ENCODE results near the gene PIK3R1. TPM values are rescaled to one million over a fixed set of nuclear protein-coding genes. Genes with fewer than 3 reads are reported as not detected.
A peak's percentile ranks its signal among the peaks of the same experiment; 100 is the strongest.

PIK3R1 gene
- total and polyA plus RNA-seq, 10 of the 15 experiments (the other 5 are each of a cell fraction or from before 2014, with no cell fraction given): 7.8 to 38.4 (median 15.7) TPM

- peak overlapping the region; percentile 34; the same call in 1 of the 2 replicates for H3K27ac ChIP-seq (ENCODE audit: control insufficient read depth, insufficient read depth)
- no peak overlapping the region for H2AFZ ChIP-seq (ENCODE audit: control insufficient read depth, low read depth, low read length)
- H3K36me3 ChIP-seq (ENCODE audit: control insufficient read depth in 2 of 2, insufficient read depth in 2 of 2, low read length in 1 of 2): peaks cover 0 to 8% of the 10 kb centered on the region in 2 experiments
- DNase-seq (ENCODE audit: low read depth, low spot score) (no peak), FAIRE-seq (no peak), ATAC-seq (no peak)
- WGBS (ENCODE audit: insufficient coverage, insufficient replicate concordance, low lambda C conversion rate, missing lambda C conversion rate): 9% methylated on average over 2 of the region's 2 CpGs
- no TSS peak for BruUV-seq (replicated peaks)
- H3K4me3 ChIP-seq: no peak overlapping the region
- H3K4me1 ChIP-seq (ENCODE audit: control insufficient read depth, insufficient read depth, low read length): peaks cover 31% of the 10 kb centered on the region
- H3K27me3 ChIP-seq (replicated peaks in 1 of 2; ENCODE audit: control insufficient read depth in 2 of 2, insufficient read depth in 2 of 2, low read length in 1 of 2): no peaks in the 10 kb centered on the region
- SMC1A ChIA-PET (ENCODE audit: uncharacterized antibody, unreplicated experiment): interaction anchor here (1.1 to 8.5 kb wide), 9 partner anchors 13 to 1022 kb away, joined by 3 to 118 read pairs (median 11); partner anchors contain the start of gene PIK3R1
- H4K20me1 ChIP-seq (ENCODE audit: control insufficient read depth, insufficient read depth): no peaks in the 10 kb centered on the region
- peaks cover 49% of the 10 kb centered on the region for H3K79me2 ChIP-seq (ENCODE audit: control insufficient read depth, insufficient read depth, low read length)
- RAD21 ChIA-PET (ENCODE audit: unreplicated experiment): interaction anchor here (1.0 to 5.3 kb wide), 9 partner anchors 10 to 53 kb away, joined by 3 to 23 read pairs (median 6); partner anchors contain the start of gene PIK3R1
- H3K9me3 ChIP-seq (replicated peaks; ENCODE audit: control insufficient read depth, insufficient read depth, low read length): no peaks in the 10 kb centered on the region; the same call in 2 of the 3 replicates
- CTCF ChIA-PET: interaction anchor here (0.8 to 7.3 kb wide), 12 partner anchors 10 to 1024 kb away, joined by 3 to 63 read pairs (median 4); partner anchors contain the start of gene PIK3R1
- intact Hi-C loops (cut with micrococcal nuclease; ENCODE audit: unreplicated experiment) (loop anchor here (5.0 to 10.0 kb wide), 2 partner anchors 128 to 475 kb away; no protein-coding TSS in a partner anchor), in situ Hi-C loops (cut with MboI) (loop anchor here (10.0 kb wide), 1 partner anchor 375 kb away; no protein-coding TSS in a partner anchor)
- H3K9ac ChIP-seq (ENCODE audit: control insufficient read depth, insufficient read depth, low read length): no peak overlapping the region
- peak overlapping the region; percentile 38 for H3K4me2 ChIP-seq (ENCODE audit: control insufficient read depth, insufficient read depth)
- POLR2A ChIA-PET: interaction anchor here (0.5 kb wide), 1 partner anchor 693 kb away, joined by 3 read pairs; no protein-coding TSS in a partner anchor
- TF ChIP-seq EED (IDR thresholded peaks at IDR 0.05; ENCODE audit: low read depth): no peak
- TF ChIP-seq MTA2 (IDR thresholded peaks at IDR 0.05; ENCODE audit: low read depth): no peak
- TF ChIP-seq FOXK2 (IDR thresholded peaks at IDR 0.05): no peak
- TF ChIP-seq NFIC (IDR thresholded peaks at IDR 0.05; ENCODE audit: low read depth, low read length): 0 out of 2 replicates have a peak, but pooled peaks have one; percentile 32
- TF ChIP-seq RBBP5 (conservative IDR thresholded peaks at IDR 0.05): no peak
- no peak for TF ChIP-seq ZNF384 (IDR thresholded peaks at IDR 0.05; ENCODE audit: borderline replicate concordance, low read depth, low read length)
- TF ChIP-seq CBX5 (IDR thresholded peaks at IDR 0.05; ENCODE audit: low read depth): no peak
- no peak for TF ChIP-seq RCOR1 (conservative IDR thresholded peaks at IDR 0.05; ENCODE audit: low read depth, low read length)
- no peak for TF ChIP-seq NKRF (conservative IDR thresholded peaks at IDR 0.05)
- no peak for TF ChIP-seq BRCA1 (IDR thresholded peaks at IDR 0.05; ENCODE audit: low read depth, low read length)
- no peak for TF ChIP-seq ZBTB4 (CRISPR knock-in tag; IDR thresholded peaks at IDR 0.05)
- TF ChIP-seq JUNB (IDR thresholded peaks at IDR 0.05): peak; percentile 29; the same call in 1 of the 2 replicates
- no peak for TF ChIP-seq BHLHE40 (IDR thresholded peaks at IDR 0.05; ENCODE audit: borderline replicate concordance in 1 of 2, low read depth in 2 of 2, low read length in 1 of 2)
- TF ChIP-seq IRF4 (IDR thresholded peaks at IDR 0.05; ENCODE audit: low read depth, low read length): no peak
- TF ChIP-seq SP1 (IDR thresholded peaks at IDR 0.05; ENCODE audit: low read depth, low read length): no peak
- no peak for TF ChIP-seq ZBTB40 (IDR thresholded peaks at IDR 0.05; ENCODE audit: borderline replicate concordance)
These were observed 54.3 kb downstream of the PIK3R1 start for GRCh38 chr5:68269820-68270219.

Data from GM12878 (cell line).